Measurements from ENCODE around the gene NOX5. TPM values are rescaled to one million over a fixed set of nuclear protein-coding genes. Genes with fewer than 3 reads are reported as not detected.

NOX5 gene
- total and polyA plus RNA-seq, 2 of the 4 experiments (the other 2 are of a cell fraction): 0.07 TPM; not detected in 1

DNA sequence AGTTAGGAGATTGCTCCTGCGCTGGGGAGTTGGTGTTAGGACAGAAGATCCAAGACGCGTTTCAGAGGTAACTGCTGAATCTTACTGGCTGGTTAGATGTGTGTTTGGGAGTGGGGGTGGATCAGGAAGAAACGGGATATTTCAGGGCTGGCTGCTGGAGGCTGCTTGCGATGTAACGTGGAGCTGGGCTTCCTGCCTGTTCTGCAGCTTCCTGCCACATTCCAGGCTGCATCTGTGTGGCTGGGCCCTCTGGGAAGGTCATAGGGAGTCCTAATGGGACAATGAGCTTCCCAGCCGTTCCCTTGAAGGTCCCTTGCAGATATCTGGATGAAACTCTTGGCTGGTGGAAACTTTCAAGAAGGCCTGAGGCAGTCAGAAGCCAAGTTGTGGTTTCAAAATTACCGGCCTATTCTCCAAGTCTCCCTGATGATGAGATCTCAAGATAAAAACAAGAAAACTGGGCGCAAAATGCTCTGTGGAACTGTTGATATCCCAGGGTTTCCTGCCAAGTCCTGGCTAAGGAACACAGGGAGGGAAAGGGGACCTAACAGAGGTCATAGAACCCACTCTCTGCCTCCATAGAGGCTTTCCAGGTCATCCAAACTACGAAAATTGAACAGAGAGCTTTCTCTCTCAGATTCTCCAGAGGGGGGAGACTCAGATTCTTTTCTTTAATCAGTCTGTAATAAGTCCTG is 67.0 kb downstream of the NOX5 start:
- Histone ChIP-seq H3K14ac (replicated peaks; ENCODE audit: low read depth, low read length) (peak overlapping the region; percentile 46; the same call in 1 of the 2 replicates), H2AK9ac (replicated peaks; ENCODE audit: low read depth, low read length, poor library complexity) (peak overlapping the region; percentile 51), H3K56ac (ENCODE audit: extremely low read depth, insufficient read depth, low read length) (no peak overlapping the region; the same call in 1 of the 2 replicates), H3K23ac (ENCODE audit: low read depth, low read length) (peak overlapping the region; percentile 60; the same call in 1 of the 2 replicates), H2BK15ac (ENCODE audit: low read depth, low read length) (no peak overlapping the region; the same call in 1 of the 3 replicates), H2BK20ac (ENCODE audit: low read depth, low read length) (no peak overlapping the region), H3K9me3 (ENCODE audit: control insufficient read depth, insufficient read depth, low read length) (no peaks in the 10 kb centered on the region), H3K27ac (ENCODE audit: insufficient read depth, low read length) (peak overlapping the region; percentile 52; the same call in 1 of the 2 replicates), H3K4me3 (ENCODE audit: insufficient read depth, low read depth, low read length) (no peak overlapping the region), H3K4me2 (ENCODE audit: low read depth, low read length) (no peak overlapping the region; the same call in 1 of the 2 replicates), H4K5ac (ENCODE audit: low read depth, low read length) (peak overlapping the region; percentile 46; the same call in 1 of the 2 replicates), H2BK120ac (ENCODE audit: low read depth, low read length) (peak overlapping the region; percentile 47; the same call in 1 of the 2 replicates), H3K4ac (ENCODE audit: low read depth, low read length) (peak overlapping the region; percentile 21; the same call in 1 of the 2 replicates), H4K8ac (ENCODE audit: low read depth in 2 of 2, low read length in 2 of 2) (peak overlapping the region; percentile 3 to 37; a peak in 3 of 4 replicates), H2BK5ac (ENCODE audit: low read depth, low read length, poor library complexity, severe bottlenecking) (no peak overlapping the region), H3K79me1 (ENCODE audit: low read depth in 1 of 2, low read length in 2 of 2) (no peaks in the 10 kb centered on the region), H4K91ac (ENCODE audit: insufficient read depth, low read depth, low read length) (peak overlapping the region; percentile 6; the same call in 1 of the 2 replicates), H3K9ac (ENCODE audit: low read depth, low read length) (no peak overlapping the region), H3K4me1 (ENCODE audit: control insufficient read depth, insufficient read depth, low read length) (peaks cover 9% of the 10 kb centered on the region), H3K27me3 (ENCODE audit: control insufficient read depth, insufficient read depth, low read length) (peaks cover 15% of the 10 kb centered on the region), H4K20me1 (ENCODE audit: insufficient read depth, low read length) (no peaks in the 10 kb centered on the region), H3K9me1 (ENCODE audit: insufficient read depth, low read length) (peaks cover 6% of the 10 kb centered on the region; the same call in 1 of the 2 replicates), H2AK5ac (ENCODE audit: low read depth, low read length) (no peak overlapping the region), H3K36me3 (ENCODE audit: control insufficient read depth, insufficient read depth, low read length) (no peaks in the 10 kb centered on the region), H2AFZ (replicated peaks; ENCODE audit: low read length, poor library complexity) (peak overlapping the region; percentile 85), H3K18ac (ENCODE audit: low read depth, low read length) (peak overlapping the region; percentile 34)
- intact Hi-C loops (cut with micrococcal nuclease) (loop anchor here (5.0 kb wide), 1 partner anchor 46 kb away; no protein-coding TSS in a partner anchor), dilution Hi-C loops (cut with HindIII; ENCODE audit: low sequenced_read_pairs, unreplicated experiment) (no loop called here), in situ Hi-C loops (cut with MboI; ENCODE audit: low sequenced_read_pairs) (no loop called here)
- 50% methylated on average over 7 of the region's 10 CpGs; no CpG with 5 or more reads in 1 of the 2 experiments for WGBS, 2 experiments (ENCODE audit: extremely low coverage in 2 of 2, insufficient read length in 1 of 2)
- TF ChIP-seq NFE2L2 (IDR thresholded peaks at IDR 0.05; ENCODE audit: low read depth, low read length) (no peak), MXI1 (IDR thresholded peaks at IDR 0.05; ENCODE audit: borderline replicate concordance, low read depth, low read length) (no peak), POLR2A (IDR thresholded peaks at IDR 0.05; ENCODE audit: low read depth, low read length) (no peak), FOS (IDR thresholded peaks at IDR 0.05; ENCODE audit: low read depth, low read length) (no peak), RFX5 (IDR thresholded peaks at IDR 0.05; ENCODE audit: low read depth, low read length) (no peak), RCOR1 (IDR thresholded peaks at IDR 0.05; ENCODE audit: insufficient replicate concordance, low read length) (no peak), SMC3 (IDR thresholded peaks at IDR 0.05; ENCODE audit: low read depth, low read length) (no peak), MAZ (IDR thresholded peaks at IDR 0.05; ENCODE audit: borderline replicate concordance, low read depth, low read length) (no peak), CEBPB (IDR thresholded peaks at IDR 0.05; ENCODE audit: low read depth, low read length) (no peak), RAD21 (IDR thresholded peaks at IDR 0.05; ENCODE audit: low read length) (no peak), BHLHE40 (IDR thresholded peaks at IDR 0.05; ENCODE audit: low read depth, low read length) (no peak)
- TF ChIP-seq, protein P1, sequence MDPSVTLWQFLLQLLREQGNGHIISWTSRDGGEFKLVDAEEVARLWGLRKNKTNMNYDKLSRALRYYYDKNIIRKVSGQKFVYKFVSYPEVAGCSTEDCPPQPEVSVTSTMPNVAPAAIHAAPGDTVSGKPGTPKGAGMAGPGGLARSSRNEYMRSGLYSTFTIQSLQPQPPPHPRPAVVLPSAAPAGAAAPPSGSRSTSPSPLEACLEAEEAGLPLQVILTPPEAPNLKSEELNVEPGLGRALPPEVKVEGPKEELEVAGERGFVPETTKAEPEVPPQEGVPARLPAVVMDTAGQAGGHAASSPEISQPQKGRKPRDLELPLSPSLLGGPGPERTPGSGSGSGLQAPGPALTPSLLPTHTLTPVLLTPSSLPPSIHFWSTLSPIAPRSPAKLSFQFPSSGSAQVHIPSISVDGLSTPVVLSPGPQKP (IDR thresholded peaks at IDR 0.05; ENCODE audit: borderline replicate concordance, low read depth, low read length): no peak
- POLR2A ChIA-PET (ENCODE audit: unreplicated experiment): no interaction called here
- ATAC-seq (ENCODE audit: low read depth) (peak; percentile 73), DNase-seq (peak; percentile 40)
- no TSS peak for BruUV-seq (replicated peaks)
- CTCF ChIA-PET: interaction anchor here (1.4 kb wide), 1 partner anchor 313 kb away, joined by 3 read pairs; no protein-coding TSS in a partner anchor
